ENCODE results near the gene ZNF189. TPM values are rescaled to one million over a fixed set of nuclear protein-coding genes. Genes with fewer than 3 reads are reported as not detected.

ZNF189 gene
- total and polyA plus RNA-seq, 2 of the 4 experiments (the other 2 are of a cell fraction) = 5.9 to 19.9 TPM

- peak overlapping the region; percentile 93 for H2AFZ ChIP-seq (replicated peaks; ENCODE audit: low read length, poor library complexity)
- POLR2A ChIA-PET (ENCODE audit: unreplicated experiment) = no interaction called here
- no peak for TF ChIP-seq FOS (IDR thresholded peaks at IDR 0.05; ENCODE audit: low read depth, low read length)
- no peak for TF ChIP-seq RAD21 (IDR thresholded peaks at IDR 0.05; ENCODE audit: low read length)
- no peak for TF ChIP-seq RFX5 (IDR thresholded peaks at IDR 0.05; ENCODE audit: low read depth, low read length)
- no peak for TF ChIP-seq RCOR1 (IDR thresholded peaks at IDR 0.05; ENCODE audit: insufficient replicate concordance, low read length)
- no peak for TF ChIP-seq SMC3 (IDR thresholded peaks at IDR 0.05; ENCODE audit: low read depth, low read length)
- TF ChIP-seq ELK1 (IDR thresholded peaks at IDR 0.05; ENCODE audit: borderline replicate concordance, low read depth, low read length) = no peak
- TF ChIP-seq CEBPB (IDR thresholded peaks at IDR 0.05; ENCODE audit: low read depth, low read length) = no peak
- no peak for TF ChIP-seq MXI1 (IDR thresholded peaks at IDR 0.05; ENCODE audit: borderline replicate concordance, low read depth, low read length)
- TF ChIP-seq CHD1 (IDR thresholded peaks at IDR 0.05; ENCODE audit: low read depth, low read length) = no peak
- no peak for TF ChIP-seq MAZ (IDR thresholded peaks at IDR 0.05; ENCODE audit: borderline replicate concordance, low read depth, low read length)
- TF ChIP-seq CTCF (conservative IDR thresholded peaks at IDR 0.05; ENCODE audit: low read depth, low read length) = no peak
- TF ChIP-seq NFE2L2 (IDR thresholded peaks at IDR 0.05; ENCODE audit: low read depth, low read length) = no peak
- TF ChIP-seq POLR2A (IDR thresholded peaks at IDR 0.05; ENCODE audit: low read depth, low read length) = no peak
- TF ChIP-seq USF2 (IDR thresholded peaks at IDR 0.05; ENCODE audit: low read depth, low read length) = no peak
These were observed 435 bp downstream of the ZNF189 start for GRCh38 chr9:101398930-101399642.

More at GRCh38 chr9:101398930-101399642, 435 bp downstream of the ZNF189 start:
- DNase-seq = no peak
- CTCF ChIA-PET = interaction anchor here (0.8 to 1.6 kb wide), 2 partner anchors 11 kb away, joined by 3 to 5 read pairs; no protein-coding TSS in a partner anchor
- Histone ChIP-seq H3K4ac (ENCODE audit: low read depth, low read length) (peak overlapping the region; percentile 66), H3K56ac (ENCODE audit: extremely low read depth, insufficient read depth, low read length) (peak overlapping the region; percentile 30; the same call in 1 of the 2 replicates), H2BK5ac (ENCODE audit: low read depth, low read length, poor library complexity, severe bottlenecking) (peak overlapping the region; percentile 58), H3K9me3 (ENCODE audit: control insufficient read depth, insufficient read depth, low read length) (peaks cover 2% of the 10 kb centered on the region), H3K79me1 (ENCODE audit: low read depth in 1 of 2, low read length in 2 of 2) (peaks cover 32 to 45% of the 10 kb centered on the region in 2 experiments), H3K14ac (replicated peaks; ENCODE audit: low read depth, low read length) (peak overlapping the region; percentile 84), H2BK15ac (ENCODE audit: low read depth, low read length) (no peak overlapping the region), H4K91ac (ENCODE audit: insufficient read depth, low read depth, low read length) (peak overlapping the region; percentile 62; the same call in 1 of the 2 replicates), H3K9ac (ENCODE audit: low read depth, low read length) (peak overlapping the region; percentile 74), H2AK9ac (replicated peaks; ENCODE audit: low read depth, low read length, poor library complexity) (peak overlapping the region; percentile 94), H3K23ac (ENCODE audit: low read depth, low read length) (peak overlapping the region; percentile 83), H3K4me2 (ENCODE audit: low read depth, low read length) (peak overlapping the region; percentile 97), H3K36me3 (ENCODE audit: control insufficient read depth, insufficient read depth, low read length) (peaks cover 18% of the 10 kb centered on the region), H3K18ac (ENCODE audit: low read depth, low read length) (no peak overlapping the region), H2AK5ac (ENCODE audit: low read depth, low read length) (peak overlapping the region; percentile 69; the same call in 1 of the 2 replicates), H3K4me1 (ENCODE audit: control insufficient read depth, insufficient read depth, low read length) (peaks cover 2% of the 10 kb centered on the region), H2BK120ac (ENCODE audit: low read depth, low read length) (no peak overlapping the region), H3K27me3 (ENCODE audit: control insufficient read depth, insufficient read depth, low read length) (no peaks in the 10 kb centered on the region), H4K20me1 (ENCODE audit: insufficient read depth, low read length) (no peaks in the 10 kb centered on the region), H3K9me1 (ENCODE audit: insufficient read depth, low read length) (no peaks in the 10 kb centered on the region), H3K27ac (ENCODE audit: insufficient read depth, low read length) (peak overlapping the region; percentile 65), H4K5ac (ENCODE audit: low read depth, low read length) (0 out of 2 replicates have a peak overlapping the region, but pooled peaks have one; percentile 23), H4K8ac (ENCODE audit: low read depth in 2 of 2, low read length in 2 of 2) (peak overlapping the region; percentile 36 to 66; a peak in 1 of 4 replicates), H2BK20ac (ENCODE audit: low read depth, low read length) (no peak overlapping the region), H3K4me3 (ENCODE audit: insufficient read depth, low read depth, low read length) (peak overlapping the region; percentile 58)
- intact Hi-C loops (cut with micrococcal nuclease) = loop anchor here (5.0 kb wide), 1 partner anchor 133 kb away; the partner anchor contains the start of gene RNF20
- dilution Hi-C loops (cut with HindIII; ENCODE audit: low sequenced_read_pairs, unreplicated experiment) = no loop called here
- no TSS peak for BruUV-seq (replicated peaks)
- ATAC-seq (ENCODE audit: low read depth) = peak; percentile 24
- WGBS, 2 experiments (ENCODE audit: extremely low coverage in 2 of 2, insufficient read length in 1 of 2) = 0% methylated on average over 10 of the region's 28 CpGs; no CpG with 5 or more reads in 1 of the 2 experiments
- in situ Hi-C loops (cut with MboI; ENCODE audit: low sequenced_read_pairs) = no loop called here

All from IMR-90 (cell line).